HCEC 1CT (cell line): ENCODE results near the gene CEP126.

Experiments
- DNase-seq: peaks from one replicate; pipeline ENCODE4 v3.0.0-alpha.2; 2017

Gene CEP126

DNA sequence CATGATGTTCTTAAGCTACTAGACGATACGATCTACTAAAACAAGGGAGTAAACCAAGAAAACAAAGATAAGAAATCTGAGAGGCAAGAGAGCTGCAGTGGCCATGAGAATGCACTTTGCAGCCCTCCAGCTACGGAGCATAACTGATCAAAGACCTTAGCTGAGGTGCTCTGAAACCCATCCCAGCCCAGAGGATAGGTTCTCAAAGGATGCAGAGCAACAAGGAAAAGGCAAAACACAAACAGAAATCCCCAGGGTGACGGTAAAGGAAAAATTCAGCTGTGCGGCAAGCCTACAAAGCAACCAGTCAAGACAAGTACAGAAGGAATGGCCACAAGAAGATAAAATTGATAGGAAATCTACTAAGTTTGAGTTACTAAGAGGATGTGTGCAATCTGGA lies 99.9 kb downstream of the CEP126 start:
- no peak for DNase-seq

DNA sequence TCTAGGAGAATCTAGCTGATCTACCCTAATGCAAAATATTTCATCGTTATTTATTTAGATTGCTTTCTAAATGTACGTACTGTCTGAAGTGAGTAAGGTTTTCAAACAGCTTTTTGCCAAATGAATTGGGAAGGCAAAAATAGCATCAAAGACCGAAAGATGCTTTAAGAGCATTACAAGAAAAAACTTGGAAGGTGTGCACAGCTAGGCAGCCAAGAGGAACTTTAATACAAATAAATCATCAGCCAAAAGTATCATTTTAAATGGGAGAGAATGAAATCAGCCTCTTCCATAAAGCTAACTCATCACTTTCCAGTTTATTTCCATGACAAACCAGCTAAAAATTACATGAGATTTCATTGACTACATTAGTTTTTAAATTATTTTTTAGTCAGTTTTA lies 102.2 kb downstream of the CEP126 start:
- DNase-seq = no peak

DNA sequence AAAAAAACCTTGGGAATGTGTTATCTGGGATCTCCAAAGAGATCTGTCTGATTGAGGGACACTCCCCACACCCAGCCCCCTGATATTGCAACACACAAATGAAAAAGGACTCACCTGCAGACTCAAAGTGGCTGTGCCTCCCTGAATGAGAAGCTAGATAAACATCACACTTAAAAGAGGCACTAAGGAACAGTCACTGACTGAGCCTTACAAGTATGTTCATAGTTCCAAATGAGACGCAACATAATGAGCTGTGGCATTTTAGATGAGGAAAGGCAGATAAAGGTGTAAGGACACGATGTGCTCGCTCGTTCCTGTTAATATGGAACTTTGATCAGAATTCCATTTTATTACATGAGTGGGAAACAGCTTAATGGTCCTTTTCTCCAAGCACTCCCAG lies 111.4 kb downstream of the CEP126 start:
- no peak for DNase-seq

DNA sequence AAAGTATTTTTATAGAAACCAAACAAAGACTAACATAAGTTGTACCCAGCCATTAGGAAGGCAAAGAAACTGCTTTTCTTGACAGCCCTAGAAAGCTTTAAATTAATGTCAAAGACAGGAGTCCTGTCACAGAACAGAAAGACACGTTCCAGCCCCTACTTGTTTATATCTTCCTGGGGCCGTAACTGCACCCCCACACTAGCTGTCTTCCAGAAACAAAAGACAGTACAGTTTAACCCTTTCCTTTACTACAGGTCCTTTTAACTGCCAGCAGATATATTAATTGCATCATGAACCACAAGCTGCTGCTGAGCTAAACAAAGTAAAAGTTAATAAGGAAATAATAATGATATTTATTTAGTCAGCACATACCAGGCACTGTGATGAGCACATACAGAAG lies 112.1 kb downstream of the CEP126 start:
- DNase-seq = no peak

DNA sequence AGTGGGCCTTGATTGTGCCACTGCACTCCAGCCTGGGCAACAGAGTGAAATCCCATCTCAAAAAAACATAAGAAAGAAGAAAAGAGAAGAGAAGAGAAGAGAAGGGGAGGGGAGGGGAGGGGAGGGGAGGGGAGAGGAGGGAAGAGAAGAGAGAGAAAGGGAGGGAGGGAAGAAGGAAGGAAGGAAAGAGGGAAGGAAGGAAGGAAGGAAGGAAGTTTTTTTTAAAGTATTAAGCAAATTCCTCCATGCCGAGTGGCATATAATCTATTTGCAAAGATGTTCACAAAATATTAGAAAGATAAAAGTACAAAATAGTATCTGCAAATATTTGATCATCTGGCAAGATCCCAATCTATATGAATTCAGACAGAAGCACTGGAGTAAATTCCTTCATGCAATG lies 121.9 kb downstream of the CEP126 start:
- no peak for DNase-seq

DNA sequence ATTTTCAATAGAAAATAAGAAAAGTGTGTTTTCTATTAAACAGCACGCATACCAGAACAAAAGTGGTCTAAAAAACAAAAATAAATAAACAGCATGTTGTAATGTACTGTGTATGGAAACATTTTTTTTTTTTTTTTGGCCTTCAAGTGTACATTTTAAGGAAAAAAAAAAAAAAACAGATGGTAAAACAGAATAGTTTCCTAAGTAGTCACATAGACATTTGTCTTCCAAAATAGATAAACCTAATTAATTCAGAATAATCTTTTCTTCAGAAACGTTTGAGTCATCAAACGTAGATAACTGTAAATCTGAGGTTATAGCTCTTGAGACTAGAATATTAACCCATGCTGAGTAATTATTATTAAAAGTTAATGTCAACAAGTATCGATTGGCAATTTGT lies 132.0 kb downstream of the CEP126 start:
- DNase-seq = no peak

DNA sequence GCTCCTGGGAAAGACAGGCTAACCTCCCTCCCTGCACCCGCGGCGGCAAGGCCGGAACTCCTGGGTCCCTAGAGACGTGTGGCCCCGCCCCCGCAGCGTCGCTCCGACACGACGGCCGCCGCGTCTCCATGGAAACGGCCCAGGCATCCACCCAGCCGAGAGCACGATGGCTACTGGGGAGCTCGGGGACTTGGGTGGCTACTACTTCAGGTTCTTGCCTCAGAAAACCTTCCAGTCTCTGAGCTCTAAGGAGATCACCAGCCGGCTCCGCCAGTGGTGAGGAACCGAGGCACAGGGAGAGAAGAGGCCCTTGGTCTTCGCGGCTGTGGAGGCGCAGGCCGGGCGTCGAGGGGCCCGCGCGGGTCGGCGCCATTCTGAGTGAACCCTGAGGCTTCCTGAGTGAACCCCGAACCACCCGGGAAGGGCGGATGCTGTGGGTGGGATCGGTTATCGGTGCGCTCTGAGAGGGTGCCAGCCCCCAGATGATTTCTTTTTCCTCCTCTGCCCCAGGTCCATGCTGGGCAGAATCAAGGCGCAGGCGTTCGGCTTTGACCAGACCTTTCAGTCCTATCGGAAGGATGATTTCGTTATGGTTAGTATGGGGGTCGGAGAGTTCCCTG lies 132.6 kb downstream of the CEP126 start, which contains the start of gene CFAP300:
CFAP300 (plus strand) TSS at position 133 of the 620 bp plus-strand sequence; CDS start at position 167, 34 bp downstream.
- peak; percentile 70 for DNase-seq
